ENCODE results near the gene ALDH3A2. TPM values are rescaled to one million over a fixed set of nuclear protein-coding genes. Genes with fewer than 3 reads are reported as not detected.

The ALDH3A2 gene
- total and polyA plus RNA-seq, 2 of the 8 experiments (the other 6 are each of a cell fraction or from before 2014, with no cell fraction given) = 20.6 to 72.9 TPM

DNA sequence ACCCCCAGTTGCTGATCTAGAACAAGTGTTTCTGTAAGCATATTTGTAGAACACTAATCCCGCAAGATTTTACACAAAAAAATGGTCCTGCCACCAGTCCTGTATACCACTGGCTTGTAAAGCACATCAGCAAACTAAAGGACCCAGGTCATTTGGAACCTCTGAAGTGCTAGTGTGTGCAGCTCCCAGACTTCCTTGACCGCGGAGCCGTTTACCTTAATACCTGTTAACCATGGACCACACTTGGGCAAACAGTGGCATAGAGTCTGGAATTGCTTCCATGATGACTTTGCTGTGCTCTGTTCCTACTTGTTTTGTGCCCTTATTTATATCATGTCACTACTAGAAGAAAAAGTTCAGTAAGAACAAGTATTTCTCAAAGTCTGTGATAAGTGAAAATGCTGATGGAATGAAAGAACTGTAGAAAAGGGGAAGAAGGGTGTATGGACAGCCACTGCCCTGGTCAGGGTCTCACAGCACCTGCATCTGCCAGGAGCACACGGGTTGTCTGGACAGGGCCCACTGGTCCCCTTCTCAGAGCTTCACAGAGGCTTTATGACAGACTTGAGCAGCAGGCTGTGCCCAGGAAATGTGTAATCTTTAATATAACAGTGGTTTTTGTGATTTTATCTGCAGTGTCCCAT lies 29.3 kb downstream of the ALDH3A2 start:
- Histone ChIP-seq H2BK15ac (ENCODE audit: low read length) (no peak overlapping the region), H3K18ac (ENCODE audit: extremely low read depth, low read length) (no peak overlapping the region), H3K4me3 (ENCODE audit: extremely low read depth in 1 of 4, insufficient read depth in 2 of 4, low read depth in 3 of 4, low read length in 4 of 4) (no peak overlapping the region), H2BK20ac (ENCODE audit: low read length) (no peak overlapping the region), H4K8ac (ENCODE audit: extremely low read depth, insufficient read depth, low read length) (no peak overlapping the region), H3K36me3 (ENCODE audit: control insufficient read depth in 2 of 4, insufficient read depth in 4 of 4, low read length in 3 of 4) (peaks cover 5 to 56% (median 26%) of the 10 kb centered on the region in 4 experiments; a peak in 6 of 8 replicates), H3K14ac (ENCODE audit: insufficient read length) (no peak overlapping the region), H2AFZ (ENCODE audit: low read length) (no peak overlapping the region), H2AK5ac (ENCODE audit: low read depth, low read length) (no peak overlapping the region), H2BK5ac (ENCODE audit: low read depth, low read length) (no peak overlapping the region), H3K9me3 (ENCODE audit: insufficient read depth in 2 of 2, low read depth in 1 of 2, low read length in 1 of 2) (peaks cover 29 to 42% of the 10 kb centered on the region in 2 experiments), H2BK12ac (ENCODE audit: low read depth, low read length) (no peak overlapping the region), H4K5ac (ENCODE audit: insufficient read length, low read depth, low read length) (no peak overlapping the region), H3K4me1 (replicated peaks in 1 of 4; ENCODE audit: control insufficient read depth in 3 of 4, insufficient read depth in 4 of 4, low read length in 3 of 4) (no peaks in the 10 kb centered on the region), H3K27me3 (replicated peaks in 1 of 4; ENCODE audit: control insufficient read depth in 3 of 4, extremely low read depth in 1 of 4, insufficient read depth in 3 of 4, low read length in 3 of 4) (no peaks in the 10 kb centered on the region; a peak in 1 of 7 replicates), H3K23me2 (ENCODE audit: low read depth, low read length) (no peaks in the 10 kb centered on the region), H3K4ac (replicated peaks; ENCODE audit: insufficient read length, low read depth, low read length) (no peak overlapping the region), H4K20me1 (replicated peaks in 1 of 2; ENCODE audit: control insufficient read depth in 1 of 2, insufficient read depth in 2 of 2, low read length in 2 of 2) (no peaks in the 10 kb centered on the region), H3K79me1 (ENCODE audit: low read depth, low read length) (no peaks in the 10 kb centered on the region; the same call in 1 of the 2 replicates), H3K4me2 (ENCODE audit: insufficient read depth in 1 of 2, low read depth in 2 of 2, low read length in 2 of 2) (no peak overlapping the region), H3K23ac (ENCODE audit: insufficient read length) (no peak overlapping the region), H2BK120ac (replicated peaks; ENCODE audit: low read depth, low read length) (no peak overlapping the region), H4K91ac (replicated peaks; ENCODE audit: insufficient read length, low read length) (no peak overlapping the region), H3K9ac (replicated peaks in 1 of 4; ENCODE audit: extremely low read depth in 1 of 4, low read depth in 3 of 4, low read length in 3 of 4) (no peak overlapping the region), H3K56ac (replicated peaks; ENCODE audit: insufficient read length, low read depth, low read length) (no peak overlapping the region), H3K27ac (ENCODE audit: low read depth, low read length) (no peak overlapping the region), H3K79me2 (ENCODE audit: control insufficient read depth in 1 of 2, insufficient read depth in 2 of 2, low read length in 2 of 2) (no peaks in the 10 kb centered on the region)
- no peak for DNase-seq (ENCODE audit: low read depth in 1 of 2, low spot score in 2 of 2)
- TF ChIP-seq SIRT6 (IDR thresholded peaks at IDR 0.05; ENCODE audit: low read length) = no peak
- no peak for TF ChIP-seq RXRA (IDR thresholded peaks at IDR 0.05; ENCODE audit: insufficient read depth, low read depth, low read length)
- ChIA-PET POLR2A (ENCODE audit: partially characterized antibody) (interaction anchor here (0.5 kb wide), 1 partner anchor 296 kb away, joined by 3 read pairs; no protein-coding TSS in a partner anchor), CTCF (ENCODE audit: partially characterized antibody) (interaction anchor here (1.0 to 1.6 kb wide), 5 partner anchors 14 to 89 kb away, joined by 3 to 4 read pairs (median 3); no protein-coding TSS in a partner anchor)
- no peak for FAIRE-seq
- 96% methylated on average over 5 of the region's 5 CpGs; no CpG with 5 or more reads in 1 of the 2 experiments for WGBS, 2 experiments (ENCODE audit: extremely low coverage in 1 of 2, insufficient coverage in 1 of 2, insufficient read length in 1 of 2, insufficient replicate concordance in 2 of 2, low coverage in 1 of 2, low lambda C conversion rate in 2 of 2, missing lambda C conversion rate in 1 of 2)

Data from H1 (cell line).